CD4-positive, alpha-beta T cell (primary cell): ENCODE data around the gene IRF7. TPM values are rescaled to one million over a fixed set of nuclear protein-coding genes. Genes with fewer than 3 reads are reported as not detected.

ENCODE experiments used
- ATAC-seq: fragments of 200-7000 bp; cut with Tn5 transposase; one replicate; pipeline ENCODE4 v1.10.0; 2022; ENCODE audit warnings: mild to moderate bottlenecking; ENCODE audit not compliant: poor library complexity
- CTCF ChIA-PET: fragments of 350-600 bp; sonication (Branson Sonifier 250); formaldehyde crosslinking; loops from one replicate; lab custom pipeline; 2021; ENCODE audit warnings: antibody characterized with exemption, inconsistent platforms; lab: Charles Lee
- POLR2A ChIA-PET: fragments of 350-600 bp; sonication (Branson Sonifier 250); formaldehyde crosslinking; loops from one replicate; lab custom pipeline; 2021; ENCODE audit warnings: antibody characterized with exemption, inconsistent platforms; lab: Charles Lee
- DNase-seq, 14 experiments: peaks; one replicate each; pipeline ENCODE4 v3.0.0-alpha.2; 2013 to 2020; ENCODE audit warnings: mixed read lengths in 2 of 14
- H3K27ac ChIP-seq, 2 donors: one replicate each; pipeline versions ENCODE4 v1.5.1 to v1.7.0; 2013; ENCODE audit warnings: low read length in 2 of 2, low read depth in 1 of 2, mild to moderate bottlenecking in 1 of 2
- H3K27me3 ChIP-seq, 2 experiments: 1 replicate in 1 of 2; 2 replicates in 1 of 2; pipeline versions ENCODE4 v1.6.1 to v1.7.0; 2013; ENCODE audit warnings: low read length in 2 of 2, control low read depth in 1 of 2, mild to moderate bottlenecking in 1 of 2, moderate library complexity in 1 of 2; ENCODE audit not compliant: insufficient read depth in 2 of 2, control insufficient read depth in 1 of 2
- H3K36me3 ChIP-seq: one replicate; pipeline ENCODE4 v1.6.1; 2013; ENCODE audit warnings: low read length, control low read depth; ENCODE audit not compliant: insufficient read depth
- H3K4me1 ChIP-seq: one replicate; pipeline ENCODE4 v1.6.1; 2013; ENCODE audit warnings: low read length, control low read depth; ENCODE audit not compliant: insufficient read depth
- H3K4me3 ChIP-seq: one replicate; pipeline ENCODE4 v1.5.1; 2013; ENCODE audit warnings: mild to moderate bottlenecking, low read length, moderate library complexity
- H3K9me3 ChIP-seq, 2 experiments: 1 replicate in 1 of 2; 2 replicates in 1 of 2; pipeline versions ENCODE4 v1.6.1 to v1.7.0; 2013; ENCODE audit warnings: low read length in 2 of 2, mild to moderate bottlenecking in 2 of 2, control low read depth in 1 of 2, moderate library complexity in 1 of 2; ENCODE audit not compliant: control insufficient read depth in 1 of 2, insufficient read depth in 1 of 2
- H3K27ac Mint-ChIP-seq: one replicate; pipeline ENCODE4 v1.8.0; 2020; ENCODE audit warnings: mixed read lengths
- H3K27me3 Mint-ChIP-seq: one replicate; pipeline ENCODE4 v1.8.0; 2021; ENCODE audit warnings: mixed read lengths
- H3K36me3 Mint-ChIP-seq: one replicate; pipeline ENCODE4 v1.8.0; 2021; ENCODE audit warnings: low read depth, mixed read lengths
- H3K4me1 Mint-ChIP-seq: one replicate; pipeline ENCODE4 v1.8.0; 2021; ENCODE audit warnings: low read depth, mixed read lengths
- H3K4me3 Mint-ChIP-seq: one replicate; pipeline ENCODE4 v1.8.0; 2020; ENCODE audit warnings: mild to moderate bottlenecking, mixed read lengths
- H3K9me3 Mint-ChIP-seq: one replicate; pipeline ENCODE4 v1.8.0; 2020; ENCODE audit warnings: mixed read lengths
- CTCF ChIP-seq: fragments of 200-600 bp; IDR thresholded peaks from one replicate; pipeline ENCODE4 v1.8.0; 2022; ENCODE audit warnings: antibody characterized with exemption, mild to moderate bottlenecking
- intact Hi-C, 2 experiments: fragments of 100-400 bp; cut with DNase I in 1 of 2; cut with micrococcal nuclease in 1 of 2; formaldehyde crosslinking; loops; one replicate each; pipeline versions ENCODE4 v1.15.1 to v1.9.0; 2023 to 2025; cut with DNase I, micrococcal nuclease
- total RNA-seq, 174 experiments: library from RNA in 2 of 174; stranded (reverse) in 2 of 174; gene quantifications; one replicate each; pipeline ENCODE4 v1.2.3 and lab custom pipeline; 2021 to 2026

IRF7 gene
- total RNA-seq, 2 experiments from 2014 or later, result 36.5 to 37.7 TPM

- Mint-ChIP-seq H3K36me3 (peaks cover 82% of the 10 kb centered on the region), H3K4me1 (no peaks in the 10 kb centered on the region), H3K27ac (peak overlapping the region; percentile 31), H3K27me3 (no peaks in the 10 kb centered on the region), H3K9me3 (no peaks in the 10 kb centered on the region), H3K4me3 (no peak overlapping the region)
- ChIA-PET CTCF (no interaction called here), POLR2A (interaction anchor here (1.3 kb wide), 1 partner anchor 18 kb away, joined by 3 read pairs; no protein-coding TSS in a partner anchor)
- ATAC-seq (no peak), DNase-seq (peak in 1 of 14 experiments; percentile 48)
- no peak for TF ChIP-seq CTCF
- H3K4me1 ChIP-seq, result peaks cover 7% of the 10 kb centered on the region
- H3K27ac ChIP-seq, result no peak overlapping the region
- intact Hi-C loops, result no loop called here
- no peaks in the 10 kb centered on the region for H3K9me3 ChIP-seq
- H3K4me3 ChIP-seq, result no peak overlapping the region
- H3K36me3 ChIP-seq, result peaks cover 83% of the 10 kb centered on the region
- no peaks in the 10 kb centered on the region for H3K27me3 ChIP-seq
Observed at GRCh38 chr11:596374-596773, 19.4 kb downstream of the IRF7 start.

- peaks cover 7% of the 10 kb centered on the region for H3K4me1 ChIP-seq
- ATAC-seq (no peak), DNase-seq (no peak)
- no peak overlapping the region for H3K4me3 ChIP-seq
- H3K36me3 ChIP-seq, result peaks cover 82% of the 10 kb centered on the region
- no peaks in the 10 kb centered on the region for H3K9me3 ChIP-seq
- Mint-ChIP-seq H3K9me3 (no peaks in the 10 kb centered on the region), H3K4me3 (no peak overlapping the region), H3K27ac (no peak overlapping the region), H3K36me3 (peaks cover 89% of the 10 kb centered on the region), H3K4me1 (no peaks in the 10 kb centered on the region), H3K27me3 (no peaks in the 10 kb centered on the region)
- no peaks in the 10 kb centered on the region for H3K27me3 ChIP-seq
- intact Hi-C loops, result no loop called here
- TF ChIP-seq CTCF, result no peak
- ChIA-PET CTCF (interaction anchor here (0.5 kb wide), 1 partner anchor 71 kb away, joined by 4 read pairs; no protein-coding TSS in a partner anchor), POLR2A (interaction anchor here (1.3 kb wide), 1 partner anchor 19 kb away, joined by 3 read pairs; no protein-coding TSS in a partner anchor)
- no peak overlapping the region for H3K27ac ChIP-seq
Observed at GRCh38 chr11:595400-595799, 20.4 kb downstream of the IRF7 start.

GRCh38 chr11:593347-593746 is 22.4 kb downstream of the IRF7 start:
- no peak overlapping the region for H3K27ac Mint-ChIP-seq
- CTCF ChIA-PET, result no interaction called here

More at GRCh38 chr11:593347-593746, 22.4 kb downstream of the IRF7 start:
- Mint-ChIP-seq H3K9me3 (no peaks in the 10 kb centered on the region), H3K27me3 (no peaks in the 10 kb centered on the region), H3K4me1 (peaks cover 5% of the 10 kb centered on the region), H3K36me3 (peaks cover 88% of the 10 kb centered on the region), H3K4me3 (no peak overlapping the region)
- no peak for ATAC-seq
- no peaks in the 10 kb centered on the region for H3K27me3 ChIP-seq
- intact Hi-C loops, result loop anchor here in 1 of 2 experiments (1.0 kb wide), 1 partner anchor 17 kb away; no protein-coding TSS in a partner anchor
- POLR2A ChIA-PET, result no interaction called here
- H3K27ac ChIP-seq, result no peak overlapping the region
- TF ChIP-seq CTCF, result no peak
- no peak overlapping the region for H3K4me3 ChIP-seq
- H3K36me3 ChIP-seq, result peaks cover 80% of the 10 kb centered on the region
- H3K9me3 ChIP-seq, result no peaks in the 10 kb centered on the region
- peaks cover 8% of the 10 kb centered on the region for H3K4me1 ChIP-seq
- no peak for DNase-seq
